ENCODE data around the gene PLXNB2. TPM values are rescaled to one million over a fixed set of nuclear protein-coding genes. Genes with fewer than 3 reads are reported as not detected.

The PLXNB2 gene
- total RNA-seq, 1 donor from 2014 or later: 582 TPM

DNA sequence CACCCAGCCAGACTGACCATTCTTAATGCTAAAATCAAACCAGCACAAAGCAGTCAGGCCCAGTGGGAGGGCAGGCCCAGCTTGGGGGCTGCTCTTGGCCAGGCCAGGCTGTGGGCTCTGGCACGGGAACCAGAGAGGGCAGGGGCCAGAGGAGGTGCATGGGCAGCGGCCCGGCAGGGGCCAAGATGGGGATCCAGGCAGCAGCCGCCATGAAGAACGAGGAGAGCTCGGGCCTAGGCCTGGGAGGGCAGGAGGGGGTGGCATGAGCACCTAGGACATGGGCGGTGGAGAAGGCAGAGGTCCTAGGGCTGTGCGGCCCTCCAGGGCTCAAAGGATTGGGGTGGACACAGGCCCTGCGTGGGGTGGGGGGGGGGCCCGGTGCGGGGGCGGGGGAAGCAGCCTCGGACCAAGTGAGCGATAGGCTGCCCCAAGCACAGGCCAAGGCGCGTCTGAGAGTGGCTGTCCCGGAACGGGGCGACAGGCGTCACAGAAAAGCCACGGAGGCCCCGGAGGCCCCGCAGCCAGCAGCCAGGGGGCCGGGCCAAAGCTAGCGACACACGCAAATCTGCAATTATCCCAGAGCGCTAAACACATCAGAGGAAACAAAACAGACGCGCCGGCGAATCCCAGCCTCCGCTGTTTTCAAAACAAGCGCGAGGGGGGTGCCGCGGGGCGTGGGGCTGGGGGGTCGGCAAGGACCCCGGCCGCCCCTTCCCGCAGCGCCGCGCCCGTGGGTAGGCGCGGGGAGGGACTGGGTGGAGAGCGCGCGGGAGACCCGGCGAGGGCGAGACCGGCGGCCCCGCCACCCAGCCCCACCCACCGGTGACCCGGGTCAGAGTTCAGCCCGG is 8.3 kb downstream of the PLXNB2 start:
- DNase-seq (ENCODE audit: low read depth): no peak

DNA sequence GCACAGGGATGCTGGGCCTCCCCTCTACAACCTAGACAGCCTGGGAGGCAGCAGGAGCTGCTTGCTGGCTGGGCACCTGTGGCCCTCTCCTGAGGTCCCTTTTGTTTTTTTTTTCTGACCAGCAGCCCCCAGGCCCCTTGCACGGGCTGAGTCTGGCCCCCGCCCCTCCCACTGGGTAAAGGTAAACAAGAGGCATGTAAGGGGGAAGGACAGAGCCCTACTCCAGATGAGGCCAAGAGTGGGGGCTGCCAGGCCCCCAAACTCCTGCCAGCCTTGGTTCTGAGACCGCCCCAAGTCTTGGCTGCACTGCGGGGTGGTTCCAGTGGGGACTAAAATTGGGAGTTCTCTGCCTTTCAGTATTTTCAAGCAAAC is 9.2 kb downstream of the PLXNB2 start:
- DNase-seq (ENCODE audit: low read depth): no peak

DNA sequence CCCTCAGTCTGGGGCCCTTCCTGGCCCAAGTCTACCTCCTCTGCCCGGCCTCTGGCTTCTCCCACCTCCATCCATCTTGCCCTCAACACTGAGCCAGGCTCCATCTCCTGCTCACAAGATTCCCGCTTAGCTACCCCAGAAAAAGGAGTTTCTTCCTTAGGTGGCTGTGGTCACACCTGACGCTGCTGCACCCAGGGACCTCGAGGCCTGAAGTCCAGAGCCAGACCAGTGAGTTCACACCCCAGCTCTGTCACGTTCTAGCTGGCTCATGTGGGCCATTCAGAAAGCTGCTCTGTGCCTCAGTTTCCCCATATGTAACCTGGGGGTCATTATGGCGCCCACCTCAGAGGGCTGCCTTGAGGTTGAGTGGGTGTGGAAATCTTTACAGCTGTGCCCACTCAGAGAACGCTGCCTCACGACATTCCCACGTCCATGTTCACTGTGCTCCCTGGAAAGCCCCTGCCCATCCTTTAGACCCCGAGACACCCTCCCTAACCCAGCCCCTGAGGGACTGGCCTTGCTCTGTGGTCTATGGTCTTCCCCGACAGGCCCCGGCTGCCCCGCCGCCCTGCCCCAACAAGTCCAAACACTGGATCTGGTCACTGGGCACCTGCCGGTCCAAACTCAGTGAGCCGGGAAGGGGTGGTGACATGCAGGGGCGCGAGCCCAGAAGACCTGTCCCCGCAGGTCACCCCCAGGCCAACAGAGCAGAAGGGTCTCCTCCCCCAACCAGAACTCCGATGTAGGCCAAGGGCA is 9.8 kb downstream of the PLXNB2 start:
- no peak for DNase-seq (ENCODE audit: low read depth)

DNA sequence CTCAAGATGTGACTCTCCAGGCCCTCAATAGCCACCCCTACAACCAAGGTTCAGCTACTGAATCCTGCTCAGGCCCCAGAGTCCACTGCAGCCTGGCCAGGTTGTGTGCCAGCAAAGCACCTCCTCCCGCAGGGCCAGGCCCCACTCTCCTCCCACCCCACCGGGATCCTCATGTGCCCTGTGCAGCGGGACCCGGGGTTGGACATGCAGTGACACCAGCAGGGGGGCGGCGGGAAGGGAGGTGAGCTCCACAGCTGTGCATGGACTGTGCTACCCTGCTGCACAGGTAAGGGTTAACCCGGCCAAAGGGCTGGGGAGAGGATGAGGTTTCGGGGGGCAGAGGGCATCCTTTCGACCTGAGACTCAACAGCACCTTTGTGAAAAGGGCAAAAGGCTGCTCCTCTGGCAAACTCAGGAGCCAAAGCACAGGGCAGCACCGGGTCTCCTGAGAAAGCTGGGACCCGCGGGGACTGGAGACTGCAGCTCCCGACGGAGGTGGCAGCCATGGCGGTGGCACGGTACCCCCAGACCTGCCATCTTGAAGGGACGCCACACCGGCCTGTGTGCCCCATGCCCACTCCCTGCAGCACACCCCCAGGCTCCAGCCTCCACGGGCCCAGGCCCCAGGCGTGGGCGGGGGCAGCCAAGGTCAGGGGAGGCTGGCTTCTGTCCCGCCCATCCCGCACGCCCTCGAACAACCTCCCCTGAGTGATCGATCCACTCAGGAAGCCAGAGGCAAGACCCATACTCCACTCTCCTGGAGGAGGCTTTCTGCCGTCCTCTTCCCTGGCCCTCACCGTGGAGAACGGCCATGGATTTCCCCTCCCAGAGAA is 10.6 kb downstream of the PLXNB2 start:
- no peak for DNase-seq (ENCODE audit: low read depth)

DNA sequence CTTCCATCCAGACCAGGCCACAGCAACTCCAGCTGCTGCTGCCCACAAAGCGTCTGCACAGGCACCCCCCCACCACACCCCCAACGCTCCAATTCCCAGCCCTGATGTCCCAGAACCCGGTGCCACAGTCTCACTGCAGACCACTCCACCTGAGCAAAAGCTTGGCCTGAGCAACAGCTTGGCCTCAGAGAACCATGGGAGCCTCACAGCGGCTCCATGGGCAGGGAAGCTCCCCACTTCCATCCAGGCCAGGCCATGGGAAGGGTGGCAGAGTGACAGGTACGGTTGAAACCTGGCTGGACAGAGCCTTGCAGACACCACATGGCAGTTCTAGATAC is 13.2 kb downstream of the PLXNB2 start:
- DNase-seq (ENCODE audit: low read depth): no peak

DNA sequence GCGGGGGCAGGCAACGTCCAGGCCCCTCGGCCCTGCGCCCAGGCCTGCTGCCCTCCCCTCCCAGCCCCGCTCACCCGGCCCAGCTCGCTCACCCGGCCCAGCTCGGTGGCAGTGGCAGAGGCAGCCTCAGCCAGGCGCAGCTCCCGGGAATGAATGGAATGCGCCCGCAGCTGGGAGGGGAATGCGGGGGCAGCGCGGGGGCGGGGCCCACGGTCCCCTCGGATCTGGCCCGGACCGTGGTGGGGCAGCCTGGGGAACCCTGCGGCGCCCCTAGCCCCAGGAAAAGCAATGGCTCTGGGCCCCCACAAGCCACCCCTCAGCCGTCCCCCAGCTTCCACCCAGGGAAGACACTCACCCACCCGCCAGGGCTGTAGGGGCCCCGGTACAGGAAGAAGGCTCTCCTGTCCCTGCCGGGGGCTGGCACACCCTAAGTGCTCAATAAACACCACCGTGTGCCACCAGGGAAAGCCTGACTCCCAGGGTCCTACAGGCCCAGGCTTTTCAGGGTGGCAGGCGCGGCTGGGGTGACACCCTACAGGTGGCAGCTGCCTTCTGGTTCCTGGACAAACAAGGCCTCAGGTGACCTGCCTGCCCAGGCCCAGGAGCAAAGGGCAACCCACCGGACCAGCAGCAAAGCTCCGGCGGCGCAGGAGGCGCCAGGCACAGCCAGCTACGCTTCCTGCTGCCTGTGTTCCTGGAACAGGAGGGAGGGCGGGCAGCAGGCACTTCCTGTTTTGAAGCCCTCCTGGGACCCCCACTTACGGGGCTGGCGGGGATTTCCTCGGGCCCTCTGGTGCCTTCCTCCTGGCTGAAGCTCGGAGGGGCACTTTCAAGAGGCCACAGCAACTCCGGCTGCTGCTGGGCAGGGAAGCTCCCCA is 13.8 kb downstream of the PLXNB2 start:
- peak; percentile 68 for DNase-seq (ENCODE audit: low read depth)

DNA sequence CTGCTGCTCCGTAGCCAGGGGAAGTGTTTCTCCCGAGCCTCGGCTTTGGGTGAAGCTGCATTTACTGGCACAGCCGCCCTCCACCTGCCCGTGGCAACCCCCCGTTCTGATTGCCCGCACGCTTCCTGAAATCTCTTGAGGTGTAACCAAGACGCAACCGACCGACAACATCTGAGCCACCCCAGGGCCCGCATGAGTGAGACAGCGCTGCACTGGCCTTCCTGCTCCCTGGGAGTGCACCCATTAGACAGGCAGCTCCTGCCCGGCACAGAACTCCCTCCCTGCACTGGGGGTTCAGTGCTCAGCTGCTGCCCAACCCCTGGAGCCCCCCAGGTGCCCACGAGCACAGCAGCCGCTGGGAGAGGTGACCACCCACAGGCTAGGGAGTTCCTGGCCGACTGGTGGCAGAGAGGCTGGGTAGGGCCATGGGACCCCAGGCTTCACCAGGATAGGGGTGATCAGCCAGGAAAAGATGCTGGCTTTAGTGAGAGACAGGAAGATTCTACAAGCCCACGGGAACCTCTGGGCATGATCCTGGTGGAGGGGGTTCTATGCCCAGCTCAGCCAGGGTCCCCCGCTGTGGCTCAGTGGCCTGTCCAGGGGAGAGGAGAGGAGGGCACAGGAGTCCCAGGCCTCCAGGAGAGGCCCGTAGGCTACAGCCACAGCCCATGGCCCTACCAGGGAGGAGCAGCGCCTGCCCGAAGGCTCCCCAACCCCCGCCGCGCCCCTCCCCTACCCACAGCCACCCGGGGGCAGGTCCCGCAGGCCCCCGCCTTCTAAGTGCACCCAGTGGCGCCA is 14.6 kb downstream of the PLXNB2 start:
- peak; percentile 61 for DNase-seq (ENCODE audit: low read depth)

DNA sequence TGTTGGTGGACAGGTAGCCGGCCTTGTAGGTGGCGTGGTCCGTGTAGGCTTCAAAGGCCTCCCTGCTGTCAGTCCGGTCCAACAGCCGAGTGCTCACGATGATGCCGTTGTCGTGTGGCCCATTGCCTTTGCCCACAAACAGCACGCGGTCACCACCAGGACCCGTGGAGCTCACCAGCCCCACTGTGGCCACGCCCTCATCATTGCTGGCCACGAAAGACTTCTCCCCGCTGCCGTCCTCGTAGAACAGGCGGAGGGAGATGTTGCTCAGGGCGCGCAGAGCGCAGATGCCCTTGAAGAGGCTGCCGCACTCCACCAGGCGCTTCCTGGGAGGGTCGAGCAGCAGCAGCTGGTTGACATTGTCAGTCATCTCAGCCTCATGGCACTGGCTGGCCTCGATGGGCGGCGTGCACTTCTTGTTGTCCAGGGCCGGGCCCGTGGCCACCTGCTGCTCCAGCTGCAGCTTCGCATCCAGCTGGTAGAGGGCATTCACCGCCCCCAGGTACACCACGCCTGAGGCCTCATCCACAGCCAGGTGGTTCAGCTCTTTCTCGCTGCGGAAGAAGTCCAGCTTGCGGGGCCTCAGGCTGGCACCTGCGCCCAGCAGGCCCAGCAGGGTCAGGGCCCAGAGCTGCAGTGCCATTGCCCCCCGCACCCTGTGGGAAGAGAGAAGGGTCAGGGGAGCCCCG is 17.4 kb downstream of the PLXNB2 start:
- DNase-seq (ENCODE audit: low read depth): no peak

DNA sequence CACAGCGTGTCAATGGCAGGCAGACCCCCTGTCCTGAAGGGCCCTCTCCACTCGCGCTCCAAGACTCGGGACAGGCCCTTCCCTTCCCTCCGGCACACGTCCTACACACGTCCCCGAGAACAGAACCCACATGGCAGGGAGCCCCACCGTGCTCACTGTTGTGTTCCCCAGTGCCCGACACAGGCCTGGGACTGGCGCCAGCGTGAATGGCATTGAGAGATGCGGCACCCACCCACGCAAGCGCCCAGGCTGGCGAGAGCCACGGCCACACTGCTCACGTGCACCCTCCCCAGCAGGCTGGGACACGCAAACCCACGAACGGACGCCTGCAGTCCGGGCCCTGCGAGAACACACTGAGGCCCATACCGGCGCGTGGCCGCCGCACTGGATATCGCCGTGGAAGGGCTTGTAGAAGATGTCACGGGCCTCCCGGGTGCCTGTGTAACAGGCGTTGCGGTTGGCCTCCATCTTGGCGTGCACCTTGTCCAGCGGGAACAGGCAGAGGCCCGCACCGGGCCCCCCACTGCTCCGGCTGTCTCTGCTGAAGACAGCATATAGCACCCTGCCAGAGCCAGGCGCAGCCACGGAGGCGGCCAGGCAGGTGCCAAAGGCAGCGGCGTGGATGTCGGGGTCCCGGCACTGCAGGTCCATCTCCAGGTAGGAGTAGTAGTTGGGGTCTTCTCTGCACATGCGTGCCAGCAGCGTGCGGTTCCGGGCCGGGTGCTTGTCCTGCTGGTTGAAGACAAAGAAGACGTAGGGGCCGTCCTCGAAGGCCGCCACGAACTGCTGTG is 18.1 kb downstream of the PLXNB2 start:
- no peak for DNase-seq (ENCODE audit: low read depth)

DNA sequence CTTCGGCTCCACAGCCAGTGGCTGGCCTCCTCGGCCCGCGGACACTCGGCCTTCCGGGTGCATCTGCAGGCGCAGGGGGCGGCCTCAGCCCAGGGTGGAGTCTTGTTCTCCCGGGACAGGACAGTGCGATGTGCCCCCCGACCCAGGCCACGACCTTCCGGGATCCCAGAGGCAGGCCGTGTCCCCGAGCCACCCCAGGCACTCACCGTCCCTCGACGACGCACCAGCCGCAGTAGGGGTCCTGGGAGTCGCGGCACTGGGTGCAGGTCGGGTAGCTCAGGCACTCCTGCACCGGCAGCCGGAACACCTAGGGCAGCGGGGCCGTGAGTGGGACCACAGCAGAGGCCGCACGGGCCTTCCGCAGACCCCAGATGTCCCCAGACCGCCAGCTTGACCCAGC is 19.7 kb downstream of the PLXNB2 start:
- DNase-seq (ENCODE audit: low read depth): no peak

DNA sequence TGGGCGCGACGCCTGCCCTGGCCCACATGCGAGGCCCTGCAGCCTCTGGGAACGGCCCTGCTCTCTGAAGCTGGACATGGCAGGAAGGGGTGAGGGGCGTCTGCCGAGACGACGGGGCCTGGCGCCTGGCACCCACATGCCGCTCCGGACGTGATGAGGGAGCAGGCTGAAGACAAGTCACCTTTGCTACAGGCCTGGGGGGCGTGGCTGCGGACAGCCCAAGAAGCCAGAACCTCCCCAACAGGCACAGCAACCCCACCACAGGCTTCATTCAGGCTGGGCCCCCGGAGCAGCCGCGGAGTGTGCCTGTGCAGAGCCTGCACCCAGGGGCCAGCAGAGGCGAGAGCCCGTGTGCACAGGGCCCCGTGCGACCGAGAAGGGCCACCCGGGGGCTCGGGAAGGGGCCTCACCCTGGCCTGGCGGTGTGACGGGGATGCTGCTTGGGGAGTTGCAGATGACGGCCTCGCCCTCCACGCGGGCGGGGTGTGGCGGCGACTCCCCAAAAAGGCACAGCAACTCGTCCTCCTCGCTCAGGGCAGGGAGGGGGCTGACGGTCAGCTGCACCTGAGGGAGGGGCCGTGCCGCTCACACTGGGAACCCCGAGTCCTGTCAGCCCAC is 20.6 kb downstream of the PLXNB2 start:
- no peak for DNase-seq (ENCODE audit: low read depth)

DNA sequence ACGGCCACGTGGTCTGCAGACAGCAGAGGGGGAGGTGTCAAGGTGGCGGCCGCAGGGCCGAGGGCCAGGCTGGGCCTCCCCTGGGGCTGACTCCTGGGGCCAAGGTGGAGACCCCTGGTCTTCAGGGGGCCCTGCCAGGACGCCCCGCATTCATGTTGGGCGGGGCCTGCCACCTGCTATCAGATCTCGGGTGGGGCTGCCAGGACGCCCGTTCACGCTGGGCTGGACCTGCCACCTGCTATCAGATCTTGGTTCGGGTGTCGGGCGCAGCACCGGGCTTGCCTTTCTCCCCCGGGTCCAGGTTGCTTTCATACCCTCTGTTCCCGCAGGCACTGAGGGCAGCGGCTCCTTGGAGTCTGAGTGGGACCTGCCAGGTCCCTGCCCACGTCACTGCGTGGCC is 21.2 kb downstream of the PLXNB2 start:
- no peak for DNase-seq (ENCODE audit: low read depth)

DNA sequence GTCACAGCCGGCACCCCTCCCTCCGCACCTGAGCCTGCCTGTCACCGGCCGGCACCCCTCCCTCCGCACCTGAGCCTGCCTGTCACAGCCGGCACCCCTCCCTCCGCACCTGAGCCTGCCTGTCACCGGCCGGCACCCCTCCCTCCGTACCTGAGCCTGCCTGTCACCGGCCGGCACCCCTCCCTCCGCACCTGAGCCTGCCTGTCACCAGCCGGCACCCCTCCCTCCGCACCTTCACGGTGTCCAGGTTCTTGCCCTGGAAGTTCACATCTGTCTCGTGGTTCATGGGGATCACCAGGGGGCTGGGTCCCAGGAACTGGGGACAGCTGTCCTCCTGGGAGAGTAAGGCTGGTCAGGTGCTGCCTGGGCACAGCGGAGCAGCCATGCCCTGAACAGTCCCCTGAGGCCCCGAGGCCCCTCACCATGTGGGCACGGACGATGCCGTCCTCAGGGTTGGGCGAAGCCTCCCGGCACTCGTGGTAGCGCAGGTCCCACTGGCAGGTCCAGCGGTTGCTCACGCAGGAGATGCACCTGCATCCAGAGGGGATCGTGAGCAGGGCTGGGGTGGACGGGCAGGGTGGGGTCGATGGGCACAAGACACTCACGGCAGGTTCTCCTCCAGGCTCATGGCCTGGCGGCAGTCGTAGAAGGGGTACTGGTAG is 21.7 kb downstream of the PLXNB2 start:
- no peak for DNase-seq (ENCODE audit: low read depth)

DNA sequence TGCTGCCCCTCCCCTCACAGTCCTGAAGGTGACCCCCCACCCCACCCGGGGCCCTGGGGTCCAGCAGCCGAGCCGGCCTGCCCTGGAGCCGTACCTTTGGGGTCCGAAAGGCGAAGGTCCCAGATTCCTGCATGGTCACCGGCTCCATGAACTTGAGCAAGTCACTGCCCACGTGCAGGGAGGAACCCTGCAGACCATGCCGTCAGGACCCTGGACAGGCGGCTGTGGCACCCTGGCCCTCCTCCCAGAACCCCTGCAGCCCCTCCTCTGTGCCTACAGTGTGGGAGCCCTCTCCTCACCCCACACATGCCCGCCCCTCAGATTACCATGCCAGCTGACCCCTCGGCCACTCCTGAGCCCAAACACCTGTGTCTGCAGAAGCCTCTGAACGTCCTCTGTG is 23.0 kb downstream of the PLXNB2 start:
- no peak for DNase-seq (ENCODE audit: low read depth)

DNA sequence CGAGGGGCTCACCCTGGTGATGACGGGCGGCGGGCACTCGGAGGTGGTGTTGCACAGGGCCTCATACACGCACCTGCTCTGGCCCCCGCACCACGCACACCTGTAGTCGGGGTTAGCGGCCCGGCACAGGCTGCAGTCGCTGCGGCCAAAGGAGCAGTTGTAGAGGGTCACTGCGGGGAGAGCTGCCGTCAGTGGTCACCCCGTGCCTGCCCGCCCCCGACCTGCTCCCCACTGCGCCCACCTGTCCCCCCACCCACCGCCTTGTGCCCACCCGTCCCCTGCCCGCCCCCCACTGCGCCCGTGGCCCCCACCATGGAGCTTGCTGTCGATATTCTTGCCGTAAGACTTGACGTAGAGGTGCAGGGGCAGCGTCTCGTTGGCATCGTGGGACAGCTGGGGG is 23.6 kb downstream of the PLXNB2 start:
- DNase-seq (ENCODE audit: low read depth): no peak

DNA sequence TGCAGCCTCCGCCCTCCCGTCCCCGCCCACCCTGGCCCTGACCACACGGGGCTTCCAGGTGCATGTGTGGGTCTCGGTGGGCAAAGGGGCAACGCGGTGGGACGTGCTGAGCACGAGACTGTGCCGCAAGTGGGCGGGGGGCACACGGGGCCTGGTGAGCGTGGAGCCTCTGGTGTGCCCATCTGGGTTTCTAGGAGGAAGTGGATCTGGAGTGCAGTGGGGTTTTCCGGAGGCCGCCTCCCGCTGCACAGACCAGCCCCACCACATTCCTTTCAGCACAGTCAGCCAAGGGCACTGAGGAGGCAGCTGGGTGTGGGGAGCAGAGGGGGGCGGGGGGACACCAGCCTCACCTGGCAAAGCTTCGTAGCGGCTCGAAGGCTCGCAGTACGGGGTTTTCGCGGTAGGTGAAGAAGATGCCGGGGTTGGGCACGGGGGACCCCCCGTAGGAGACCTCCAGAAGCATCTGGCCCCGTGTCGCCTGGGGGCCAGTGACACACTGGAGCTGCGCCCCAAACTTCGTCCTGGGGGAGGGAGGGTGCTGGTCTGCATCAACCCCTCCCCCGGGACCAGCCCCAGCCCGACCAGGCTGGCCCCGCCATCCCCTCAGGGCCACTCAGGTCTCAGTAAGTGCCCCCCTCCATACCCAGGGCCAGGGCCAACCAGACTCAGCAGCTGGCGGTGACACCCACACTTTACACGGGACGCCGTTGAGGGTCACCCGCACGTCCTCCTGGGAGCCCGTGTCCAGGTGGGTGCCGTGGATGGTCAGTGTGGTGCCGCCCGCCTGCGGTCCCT is 24.9 kb downstream of the PLXNB2 start:
- DNase-seq (ENCODE audit: low read depth): peak; percentile 84

DNA sequence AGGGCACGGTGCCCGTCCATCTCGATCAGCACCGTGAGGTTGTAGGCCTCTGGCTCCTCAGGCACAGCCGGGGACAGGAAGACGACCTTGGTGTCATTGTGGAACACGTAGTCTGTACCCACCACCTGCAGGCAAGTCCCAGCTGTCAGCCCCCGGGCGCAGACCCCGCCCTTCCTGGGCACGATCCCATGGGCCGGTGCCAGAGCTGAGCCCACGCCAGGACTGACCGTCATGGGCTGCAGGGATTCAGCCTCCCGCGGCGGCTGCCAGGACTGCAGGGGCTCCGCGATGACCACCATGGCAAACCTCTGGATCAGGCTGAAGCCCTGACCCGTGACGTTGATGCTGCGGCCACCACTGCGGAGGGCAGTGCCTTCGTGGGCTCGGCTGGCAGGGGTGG is 25.5 kb downstream of the PLXNB2 start:
- no peak for DNase-seq (ENCODE audit: low read depth)

DNA sequence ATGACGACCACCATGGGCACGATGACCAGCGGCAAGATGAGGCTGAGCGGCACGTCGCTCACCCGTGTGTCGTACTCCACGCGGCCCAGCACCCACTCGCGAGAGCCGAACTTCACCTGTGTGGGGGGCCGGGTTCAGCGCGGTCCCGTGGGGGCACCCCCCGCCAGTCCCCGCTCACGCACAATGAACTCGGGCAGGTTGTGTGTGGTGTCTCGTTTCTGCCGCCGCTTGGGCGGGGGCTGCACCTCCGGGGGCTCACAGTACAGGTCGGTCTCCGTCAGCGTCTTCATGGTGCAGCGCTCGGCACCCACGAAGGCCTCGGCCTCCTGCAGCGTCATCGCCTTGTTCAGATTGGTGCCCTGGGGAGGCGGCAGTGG is 26.1 kb downstream of the PLXNB2 start:
- DNase-seq (ENCODE audit: low read depth): no peak
